ENCODE measurements around the gene ADPRH.
"Not testable (repeated sequence)": the region's sequence is repeated elsewhere in the genome, so short reads cannot be mapped to it uniquely, and the experiment has no call there.

ADPRH gene

DNA sequence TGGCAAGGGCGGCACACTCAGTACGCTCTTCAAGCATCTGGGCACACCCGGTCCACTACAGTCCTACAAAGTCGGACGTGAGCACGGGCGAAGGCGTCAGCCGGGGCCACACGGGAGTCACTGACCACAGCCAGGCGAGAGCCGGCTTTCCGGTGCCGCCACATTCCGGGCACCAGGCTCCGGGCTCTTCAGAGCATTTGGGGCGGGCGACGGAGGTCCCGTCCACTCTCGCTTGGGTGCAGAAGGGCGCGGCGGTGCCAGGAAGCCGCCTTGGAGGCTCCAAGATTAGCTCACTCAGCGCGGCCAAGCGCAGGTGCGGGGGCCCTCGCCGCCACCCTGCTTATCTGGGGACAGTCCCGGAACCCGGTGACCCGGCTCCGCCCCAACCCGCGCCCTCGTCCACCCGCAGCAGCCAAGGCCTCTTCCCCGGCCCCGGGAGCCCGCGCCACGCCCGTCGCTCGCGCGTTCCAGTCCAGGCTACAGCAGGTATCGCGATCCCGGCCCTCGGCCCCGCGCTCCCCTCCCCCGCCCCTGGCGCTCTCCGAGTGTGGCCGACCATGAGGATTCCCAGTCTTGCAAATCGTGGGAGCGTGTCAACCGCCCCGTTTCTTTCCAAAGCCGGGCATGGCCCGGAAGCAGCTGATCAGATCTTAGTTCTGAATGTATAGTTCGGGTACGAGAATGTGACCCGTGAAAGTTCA is at the start of gene ADPRH:
Gene ADPRH (plus strand): TSS at position 127 of the 701 bp plus-strand sequence. CDS start 2,678 bp downstream, outside the sequence.
- DNase-seq = peak; percentile 31

DNA sequence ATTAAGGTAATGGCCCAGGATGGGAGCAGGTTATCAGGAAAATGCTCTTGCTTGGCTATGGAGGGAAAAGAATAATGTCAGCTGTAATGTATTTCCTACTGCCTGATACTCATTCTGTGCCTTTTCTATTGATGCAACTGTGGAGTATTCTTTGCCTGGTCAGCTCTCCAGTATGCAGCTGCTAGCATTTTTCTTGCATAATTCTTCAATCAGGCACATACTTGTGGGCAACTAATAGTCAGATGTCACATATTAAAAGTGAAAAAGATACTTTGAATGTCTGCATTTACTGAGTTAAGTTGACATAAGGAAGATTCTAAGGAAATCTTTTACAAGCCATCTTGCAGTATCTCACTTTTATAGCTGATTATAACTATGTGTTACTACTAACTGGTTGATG is 49.4 kb upstream of the ADPRH start:
- DNase-seq = no peak

DNA sequence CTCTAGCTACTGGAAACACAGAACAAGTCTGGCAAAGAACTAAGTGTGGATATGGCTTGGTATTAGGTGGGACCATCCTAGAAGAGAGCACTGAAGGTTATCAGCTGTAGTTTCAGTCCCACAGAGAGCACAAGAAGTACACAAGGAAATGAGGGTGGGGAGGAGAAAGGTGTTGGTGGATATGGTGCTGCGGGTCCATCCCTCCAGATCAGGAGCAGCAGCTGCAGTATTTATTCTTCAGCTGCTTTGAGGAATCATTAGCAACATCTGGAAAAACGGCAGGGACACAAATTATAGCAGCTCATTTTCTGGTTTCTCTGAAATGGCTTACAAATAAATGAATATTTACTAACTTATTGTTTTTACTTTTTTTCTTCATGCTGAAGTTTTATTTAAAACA is 48.8 kb upstream of the ADPRH start:
- no peak for DNase-seq

DNA sequence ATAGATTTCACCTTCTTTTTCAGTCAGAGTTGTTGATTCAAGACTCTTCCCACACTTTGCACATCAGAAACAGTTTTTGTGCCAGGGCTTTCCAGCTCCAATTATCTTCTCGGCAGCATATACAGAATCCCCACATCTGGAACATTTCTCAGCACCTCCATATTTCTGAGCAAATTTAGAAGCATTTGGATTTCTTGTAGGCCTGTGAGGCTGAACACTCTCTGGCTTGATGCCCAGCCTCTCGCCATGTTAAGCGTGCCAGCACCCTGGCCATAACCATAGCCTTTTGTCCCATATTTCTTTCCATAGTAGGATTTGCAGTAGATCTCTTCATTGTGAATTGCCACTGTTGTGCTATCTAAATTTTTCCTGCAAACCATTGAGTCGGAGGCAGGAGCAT is 48.1 kb upstream of the ADPRH start:
- DNase-seq = no peak

- no peak for DNase-seq
Measured at GRCh38 chr3:119534296-119534695, 45.0 kb upstream of the ADPRH start.

- no peak for DNase-seq
Measured at GRCh38 chr3:119536757-119537156, 42.5 kb upstream of the ADPRH start.

GRCh38 chr3:119538772-119539171 is 40.5 kb upstream of the ADPRH start:
- DNase-seq = no peak

DNA sequence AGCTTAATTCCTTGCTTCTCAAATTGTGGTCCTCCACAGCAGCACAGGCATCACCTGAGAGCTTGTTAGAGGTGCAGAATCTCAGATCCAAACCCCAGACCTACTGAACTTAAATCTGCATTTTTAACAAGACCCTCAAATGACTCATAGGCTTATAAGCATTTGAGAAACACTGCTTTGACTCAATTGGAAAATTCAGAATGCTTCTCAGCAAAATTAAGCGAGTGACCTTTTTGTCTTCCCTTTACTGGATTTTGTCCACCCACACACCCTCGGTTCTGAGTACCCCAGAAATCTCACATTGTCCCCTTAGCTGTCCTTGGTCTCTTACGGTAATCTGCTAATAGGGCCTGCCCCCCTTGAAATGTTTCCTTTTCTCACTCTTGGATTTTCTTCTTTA is 37.7 kb upstream of the ADPRH start:
- DNase-seq = no peak

- DNase-seq = no peak
Measured at GRCh38 chr3:119542168-119542767, 37.0 kb upstream of the ADPRH start.

DNA sequence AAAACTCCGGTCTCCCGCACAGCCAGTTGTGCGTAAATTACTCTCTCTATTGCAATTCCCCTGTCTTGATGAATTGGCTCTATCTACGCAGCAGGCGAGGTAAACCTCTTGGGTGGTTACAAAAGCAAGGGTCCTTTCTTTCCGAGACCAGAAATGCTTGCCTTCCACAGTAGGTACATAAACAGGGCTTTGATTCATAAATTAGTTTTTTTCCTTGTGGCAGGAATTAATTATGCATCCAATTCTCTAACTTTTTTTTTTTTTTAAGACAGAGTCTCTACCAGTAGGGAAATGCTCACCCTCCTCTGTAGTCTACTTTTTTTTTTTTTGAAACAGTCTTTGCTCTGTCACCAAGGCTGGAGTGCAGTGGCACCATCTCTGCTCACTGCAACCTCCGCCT is 36.1 kb upstream of the ADPRH start:
- no peak for DNase-seq

- DNase-seq = no peak
Measured at GRCh38 chr3:119547227-119547626, 32.1 kb upstream of the ADPRH start.

DNA sequence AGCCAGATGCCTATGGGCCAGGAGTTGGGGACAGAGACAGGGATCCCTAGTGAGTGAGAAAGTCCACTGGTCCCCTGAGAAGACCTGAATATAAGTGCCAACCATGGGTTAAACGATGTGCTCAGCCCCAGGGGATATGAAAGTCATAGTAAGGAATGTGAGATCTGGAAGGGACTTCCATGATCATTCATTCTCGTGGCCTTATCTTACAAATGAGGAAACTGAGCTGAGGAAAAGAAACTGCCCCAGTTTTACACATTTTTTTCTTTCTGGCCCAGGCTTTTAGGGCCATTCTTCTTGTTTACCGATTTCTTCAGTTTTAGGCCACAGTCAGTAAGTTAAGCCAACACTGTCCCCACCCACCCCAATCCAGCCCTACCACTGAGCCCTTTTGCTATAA is 31.0 kb upstream of the ADPRH start:
- no peak for DNase-seq

DNA sequence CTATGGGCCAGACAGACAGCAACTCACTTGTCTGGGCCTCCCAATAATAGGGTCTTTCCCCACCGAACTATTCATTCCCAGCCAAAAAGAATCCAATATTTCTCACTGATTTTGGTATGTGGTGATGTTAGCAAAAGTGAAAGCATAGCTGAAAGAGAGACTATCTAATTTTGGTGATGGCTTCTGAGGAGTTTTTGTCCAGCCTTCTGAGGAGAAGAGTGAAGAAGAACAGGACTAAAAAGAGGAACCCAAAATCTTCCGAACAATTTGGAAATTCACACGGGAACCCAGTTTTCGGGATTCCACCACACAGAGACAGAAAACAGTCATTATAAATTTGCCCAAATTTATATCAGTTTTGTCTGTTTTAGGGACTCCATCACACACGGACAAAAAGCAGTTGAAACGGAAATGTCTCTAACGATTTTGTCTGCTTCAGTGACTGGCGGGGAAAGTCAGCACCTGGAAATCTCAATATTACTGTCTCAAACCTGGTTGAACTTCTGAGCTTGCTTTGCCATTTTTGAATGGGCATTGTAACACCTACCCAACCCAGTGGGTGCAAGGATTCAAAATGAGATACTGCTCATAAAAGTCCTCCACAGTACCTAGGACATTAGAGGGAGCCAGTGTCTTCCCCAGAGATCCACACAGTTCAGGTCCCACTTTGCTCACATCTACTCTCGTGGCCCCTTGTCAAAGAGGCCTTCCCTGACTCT is 28.9 kb upstream of the ADPRH start:
- no peak for DNase-seq

DNA sequence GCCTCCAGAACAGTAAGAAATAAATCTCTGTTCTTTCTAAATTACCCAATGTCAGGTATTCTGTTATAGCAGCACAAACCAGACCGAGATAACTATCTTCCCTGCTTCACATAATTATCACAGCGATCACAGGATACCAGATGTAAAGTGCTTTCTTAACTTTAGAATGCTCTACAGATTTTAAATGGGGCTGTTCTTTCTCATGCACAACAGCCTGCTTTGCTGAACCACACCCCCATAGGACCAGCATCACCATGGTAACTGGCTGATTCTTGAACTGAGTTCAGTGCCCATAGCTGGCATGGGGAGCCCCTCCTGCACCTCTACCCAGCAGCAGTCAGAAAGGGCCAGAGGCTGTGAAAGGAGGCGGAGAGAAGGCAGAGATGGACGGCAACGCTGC is 27.7 kb upstream of the ADPRH start:
- DNase-seq = no peak

DNA sequence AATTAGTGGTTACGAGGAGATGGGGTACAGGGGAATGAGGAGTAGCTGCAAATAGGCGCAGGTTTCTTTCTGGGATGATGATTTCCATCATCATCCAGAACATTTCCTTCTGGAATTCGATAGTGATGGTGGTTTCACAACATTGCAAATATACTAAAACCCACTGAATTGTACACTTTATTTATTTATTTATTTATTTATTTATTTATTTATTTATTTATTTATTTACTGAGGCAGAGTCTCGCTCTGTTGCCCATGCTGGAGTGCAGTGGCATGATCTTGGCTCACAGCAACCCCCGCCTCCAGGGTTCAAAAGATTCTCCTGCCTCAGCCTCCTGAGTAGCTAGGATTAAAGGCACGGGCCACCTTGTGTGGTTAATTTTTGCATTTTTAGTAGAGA is 26.4 kb upstream of the ADPRH start:
- not testable (repeated sequence) for DNase-seq

DNA sequence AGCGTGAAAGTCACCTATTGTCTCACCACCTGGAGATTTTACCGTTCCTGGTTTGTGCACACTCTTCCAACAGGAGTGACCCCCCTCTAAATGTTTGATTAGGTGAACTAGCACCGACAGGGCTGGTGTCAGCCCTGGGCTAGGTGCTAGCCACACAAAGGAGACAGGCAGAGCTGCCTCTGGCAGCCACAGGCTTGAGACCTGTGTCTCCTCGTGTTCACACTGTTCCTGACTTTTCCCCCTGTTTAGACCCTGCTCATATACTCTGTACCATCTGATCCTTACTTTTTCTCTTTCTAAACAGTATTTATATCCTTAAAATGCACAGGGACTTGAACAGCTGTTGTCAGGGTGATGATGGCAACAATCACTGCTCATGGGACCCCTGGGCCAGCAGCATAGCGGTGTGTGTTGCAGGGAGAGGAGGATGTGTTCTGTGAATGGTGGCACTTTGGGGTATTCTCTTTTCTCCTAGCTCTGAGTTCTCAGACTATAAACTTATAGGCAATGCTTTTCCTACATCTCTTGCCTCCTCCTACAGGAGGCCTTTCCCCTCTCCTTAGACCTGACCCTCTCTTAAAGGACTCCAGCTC is 25.4 kb upstream of the ADPRH start:
- DNase-seq = no peak

DNA sequence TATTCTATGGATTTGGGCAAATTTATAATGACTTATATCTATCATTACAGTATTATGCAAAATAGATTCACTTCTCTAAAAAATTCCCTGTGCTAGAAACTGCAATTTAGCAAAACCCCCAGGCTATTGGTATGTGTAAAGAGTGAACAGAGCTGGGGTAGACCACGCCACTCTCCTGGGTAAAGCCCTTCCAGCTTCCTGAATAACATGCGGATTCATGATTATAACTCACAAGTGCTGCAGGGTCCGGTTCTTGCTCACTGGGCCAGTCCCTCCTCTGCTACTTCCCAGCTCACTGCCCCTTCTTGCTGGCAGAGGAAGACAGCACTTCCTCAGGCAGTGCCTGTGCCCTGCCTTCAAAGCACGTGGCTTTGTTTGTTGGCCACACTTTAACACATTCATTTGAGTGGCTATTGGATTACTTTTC is 24.0 kb upstream of the ADPRH start:
- no peak for DNase-seq

- no peak for DNase-seq
Measured at GRCh38 chr3:119555929-119556328, 23.4 kb upstream of the ADPRH start.

GRCh38 chr3:119557192-119557876 is 22.0 kb upstream of the ADPRH start:
- no peak for DNase-seq

GRCh38 chr3:119557877-119558269 is 21.4 kb upstream of the ADPRH start:
- DNase-seq = no peak

DNA sequence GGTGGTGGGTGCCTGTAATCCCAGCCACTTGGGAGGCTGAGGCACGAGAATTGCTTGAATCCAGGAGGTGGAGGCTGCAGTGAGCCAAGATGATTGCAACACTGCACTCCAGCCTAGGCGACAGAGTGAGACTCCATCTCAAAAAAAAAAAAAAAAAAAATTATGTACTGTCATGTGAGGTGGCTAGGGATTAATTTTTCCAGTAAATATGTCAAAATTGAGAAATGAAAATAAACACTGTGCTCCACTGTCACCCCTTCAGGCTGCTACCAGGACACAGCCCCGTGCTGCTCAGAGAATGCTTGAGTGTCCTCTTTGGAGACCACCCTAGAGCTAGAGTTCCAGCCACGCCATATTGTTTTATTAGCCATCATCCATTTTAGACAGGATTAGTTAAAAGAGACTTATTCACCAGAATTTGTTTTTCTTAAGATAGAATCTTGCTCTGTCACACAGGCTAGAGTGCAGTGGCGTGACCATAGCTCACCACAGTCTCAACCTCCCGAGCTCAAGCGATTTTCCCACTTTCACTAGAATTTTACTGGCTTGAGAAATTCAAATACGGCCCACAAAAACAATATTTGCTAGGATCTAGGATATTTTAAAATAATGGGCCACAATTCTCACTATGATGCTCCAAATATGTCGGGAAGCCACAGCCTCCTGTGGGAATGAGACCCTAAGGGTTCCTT is 20.5 kb upstream of the ADPRH start:
- no peak for DNase-seq

DNA sequence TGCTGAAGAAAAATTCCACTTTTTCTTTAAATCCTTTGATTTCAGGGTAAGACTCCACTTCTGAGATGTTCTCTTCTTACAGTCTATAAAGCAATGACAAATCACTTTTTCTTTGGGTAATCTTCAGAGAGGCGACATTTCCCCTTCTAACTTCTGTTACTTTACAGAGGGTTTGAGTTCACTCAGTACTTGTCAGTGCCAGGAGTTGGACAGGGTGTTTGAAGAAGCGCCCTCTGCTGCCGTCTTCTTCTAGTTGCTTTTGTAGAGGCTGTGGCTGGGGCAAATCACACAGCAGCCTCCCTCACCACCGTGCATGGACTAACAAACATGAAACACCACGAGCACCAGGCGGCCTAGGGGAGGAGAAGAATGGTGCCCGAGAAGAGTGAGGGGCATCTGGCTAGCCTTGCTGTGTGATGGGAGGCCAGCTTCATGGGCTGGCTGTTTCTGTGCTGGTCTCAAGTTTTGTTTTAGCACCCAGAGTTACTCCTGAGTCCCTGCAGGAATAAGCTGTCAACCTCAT is 19.8 kb upstream of the ADPRH start, which contains the start of gene CD80:
Gene CD80 (minus strand): TSS at position 174 of the 523 bp plus-strand sequence. CDS start 1,886 bp downstream, outside the sequence.
- peak; percentile 52 for DNase-seq

All from activated CD4-positive, alpha-beta T cell treated with anti-CD3 and anti-CD28 coated beads, Interleukin-2, amount 50 U/mL, for 1 hour (primary cell).